Neuron (in vitro differentiated cells): ENCODE results near the gene RAB4A.

Experiments used
- H2AFZ ChIP-seq: one replicate; pipeline ENCODE4 v1.6.1; 2013; ENCODE audit warnings: low read depth, mild to moderate bottlenecking, inconsistent platforms, low read length, moderate library complexity
- H3K27me3 ChIP-seq: one replicate; pipeline ENCODE4 v1.6.1; 2013; ENCODE audit warnings: low read length; ENCODE audit not compliant: insufficient read depth
- H3K36me3 ChIP-seq: one replicate; pipeline ENCODE4 v1.6.1; 2013; ENCODE audit warnings: low read length; ENCODE audit not compliant: insufficient read depth
- H3K4me1 ChIP-seq: one replicate; pipeline ENCODE4 v1.6.1; 2013; ENCODE audit warnings: low read length; ENCODE audit not compliant: insufficient read depth
- H3K4me3 ChIP-seq: 2 replicates; pipeline ENCODE4 v1.5.1; 2013; ENCODE audit warnings: mild to moderate bottlenecking, low read length, moderate library complexity
- H3K9me3 ChIP-seq: one replicate; pipeline ENCODE4 v1.6.1; 2013; ENCODE audit warnings: low read length

The RAB4A gene, protein sequence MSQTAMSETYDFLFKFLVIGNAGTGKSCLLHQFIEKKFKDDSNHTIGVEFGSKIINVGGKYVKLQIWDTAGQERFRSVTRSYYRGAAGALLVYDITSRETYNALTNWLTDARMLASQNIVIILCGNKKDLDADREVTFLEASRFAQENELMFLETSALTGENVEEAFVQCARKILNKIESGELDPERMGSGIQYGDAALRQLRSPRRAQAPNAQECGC

DNA sequence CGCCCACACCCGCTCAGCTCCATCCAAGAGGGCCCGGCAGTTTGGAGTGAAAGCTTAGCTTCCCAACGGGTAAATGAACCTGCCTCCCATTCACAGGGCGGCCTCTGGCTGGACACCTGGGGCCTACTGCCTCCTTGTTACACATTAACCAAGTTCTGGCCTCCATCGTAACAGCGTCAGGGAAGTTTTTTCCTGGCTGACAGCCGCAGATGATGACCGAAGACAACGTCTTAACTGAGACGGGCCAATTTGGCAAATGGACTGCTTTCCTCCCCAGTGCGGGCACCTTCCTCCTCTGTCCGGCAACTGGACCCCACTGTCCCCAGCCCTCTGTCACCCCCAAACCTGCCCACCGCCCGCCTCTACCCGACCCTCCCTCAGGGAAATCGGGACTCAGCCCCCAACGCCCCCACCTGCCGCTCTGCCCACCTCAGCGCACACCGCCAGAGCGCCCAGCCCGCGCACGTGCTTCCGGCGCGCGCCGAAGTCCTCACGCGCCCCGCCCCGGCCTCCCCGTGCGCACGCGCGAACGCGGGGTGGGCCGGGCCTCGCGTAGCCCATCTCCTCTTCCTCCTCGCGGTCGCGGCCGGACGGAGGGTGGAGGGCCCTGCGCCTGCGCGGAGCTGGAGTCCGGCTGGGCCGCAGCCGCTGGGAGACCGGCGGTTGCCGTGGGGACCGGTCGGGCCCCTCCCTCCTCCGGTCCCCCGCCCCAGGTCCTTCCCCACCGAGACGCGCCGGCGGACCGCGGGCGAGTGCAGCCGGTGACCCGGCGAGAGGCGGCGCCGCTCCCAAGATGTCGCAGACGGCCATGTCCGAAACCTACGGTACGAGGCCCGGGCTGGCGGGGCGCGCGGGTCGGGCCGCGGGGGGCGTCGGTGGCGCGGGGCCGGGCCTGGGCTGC, at the start of gene RAB4A:
TSS of gene RAB4A (plus strand) at position 565 of the 901 bp plus-strand sequence. CDS start at position 794, 229 bp downstream.
- no peaks in the 10 kb centered on the region for H3K27me3 ChIP-seq
- peak within 1 kb of the TSS; percentile 96 for H2AFZ ChIP-seq
- H3K9me3 ChIP-seq: peaks cover 7% of the 10 kb centered on the region
- no peaks in the 10 kb centered on the region for H3K36me3 ChIP-seq
- peak within 1 kb of the TSS; percentile 100 for H3K4me3 ChIP-seq
- H3K4me1 ChIP-seq: peaks cover 24% of the 10 kb centered on the region

DNA sequence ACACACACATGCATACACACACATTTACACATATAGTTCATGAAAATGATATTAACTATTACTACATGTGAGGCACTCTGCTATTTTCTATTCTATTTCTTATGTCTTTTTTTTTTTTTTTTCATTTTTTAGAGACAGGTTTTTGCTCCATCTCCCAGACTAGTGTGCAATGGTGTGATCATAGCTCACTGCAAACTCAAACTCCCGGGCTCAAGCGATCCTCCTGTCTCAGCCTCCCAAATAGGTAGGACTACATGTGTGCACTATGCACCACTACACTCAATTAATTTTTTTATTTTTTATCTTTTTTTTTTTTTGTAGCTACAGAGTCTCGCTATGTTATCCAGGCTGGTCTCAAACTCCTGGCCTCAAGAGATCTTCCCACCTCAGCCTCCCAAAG, 48.8 kb upstream of the RAB4A start:
- Histone ChIP-seq H3K36me3 (no peaks in the 10 kb centered on the region), H3K27me3 (peaks cover 4% of the 10 kb centered on the region), H2AFZ (no peak overlapping the region), H3K9me3 (no peaks in the 10 kb centered on the region), H3K4me3 (no peak overlapping the region), H3K4me1 (no peaks in the 10 kb centered on the region)

- Histone ChIP-seq H3K36me3 (no peaks in the 10 kb centered on the region), H3K4me3 (no peak overlapping the region), H2AFZ (no peak overlapping the region), H3K4me1 (no peaks in the 10 kb centered on the region), H3K9me3 (no peaks in the 10 kb centered on the region), H3K27me3 (peaks cover 2% of the 10 kb centered on the region)
Measured at GRCh38 chr1:229223498-229223897, 47.4 kb upstream of the RAB4A start.

- Histone ChIP-seq H3K4me3 (no peak overlapping the region), H3K36me3 (no peaks in the 10 kb centered on the region), H3K27me3 (peaks cover 4% of the 10 kb centered on the region), H3K9me3 (no peaks in the 10 kb centered on the region), H2AFZ (no peak overlapping the region), H3K4me1 (peaks cover 3% of the 10 kb centered on the region)
Measured at GRCh38 chr1:229224308-229224707, 46.6 kb upstream of the RAB4A start.

DNA sequence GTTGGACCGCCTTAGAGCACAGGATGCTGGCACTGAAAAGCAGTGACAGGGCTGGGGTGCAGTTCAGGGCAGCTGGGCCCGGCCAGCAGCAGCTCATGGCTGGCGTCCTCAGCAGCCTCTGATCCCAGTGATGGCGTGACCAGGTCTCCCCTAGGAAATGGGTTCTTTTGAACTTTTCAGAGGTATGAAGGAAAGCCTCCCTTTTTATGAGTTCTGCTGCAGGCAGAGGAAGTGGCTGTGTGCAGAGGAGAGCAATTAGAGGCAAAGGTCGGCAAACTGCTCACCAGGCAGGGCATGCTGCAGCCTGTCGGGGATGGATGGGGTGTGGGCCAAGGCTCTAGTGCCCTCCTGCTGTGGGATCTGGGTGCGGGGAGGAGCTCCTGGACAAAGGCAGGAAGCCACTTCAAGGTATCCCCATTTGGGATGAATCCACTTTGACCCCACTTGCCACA, 45.6 kb upstream of the RAB4A start:
- Histone ChIP-seq H3K36me3 (no peaks in the 10 kb centered on the region), H3K9me3 (no peaks in the 10 kb centered on the region), H3K27me3 (peaks cover 10% of the 10 kb centered on the region), H2AFZ (no peak overlapping the region), H3K4me3 (no peak overlapping the region), H3K4me1 (peaks cover 13% of the 10 kb centered on the region)

- no peaks in the 10 kb centered on the region for H3K9me3 ChIP-seq
- peaks cover 10% of the 10 kb centered on the region for H3K27me3 ChIP-seq
- no peak overlapping the region for H3K4me3 ChIP-seq
- no peaks in the 10 kb centered on the region for H3K36me3 ChIP-seq
- no peak overlapping the region for H2AFZ ChIP-seq
- H3K4me1 ChIP-seq: peaks cover 28% of the 10 kb centered on the region
Measured at GRCh38 chr1:229226796-229227195, 44.1 kb upstream of the RAB4A start.

- H3K9me3 ChIP-seq: no peaks in the 10 kb centered on the region
- peaks cover 10% of the 10 kb centered on the region for H3K27me3 ChIP-seq
- H3K4me3 ChIP-seq: no peak overlapping the region
- H2AFZ ChIP-seq: peak overlapping the region; percentile 42
- no peaks in the 10 kb centered on the region for H3K36me3 ChIP-seq
- peaks cover 30% of the 10 kb centered on the region for H3K4me1 ChIP-seq
Measured at GRCh38 chr1:229227298-229227919, 43.5 kb upstream of the RAB4A start.

DNA sequence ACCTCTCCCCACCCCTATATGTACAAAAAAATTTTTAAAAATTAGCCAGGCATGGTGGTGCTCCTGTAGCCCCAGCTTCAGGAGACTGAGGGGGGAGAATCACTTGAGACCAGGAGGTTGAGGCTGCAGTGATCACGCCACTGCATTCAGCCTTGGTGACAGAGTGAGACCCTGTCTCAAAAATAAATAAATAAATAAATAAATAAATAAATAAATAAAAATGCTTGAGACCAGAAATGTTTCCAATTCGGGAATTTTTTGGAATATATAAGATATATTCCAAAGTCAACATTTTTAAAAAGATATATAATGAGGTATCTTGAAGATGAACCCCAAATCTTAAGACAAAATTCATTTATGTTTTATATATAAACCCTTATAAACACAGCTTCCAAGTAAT, 42.4 kb upstream of the RAB4A start:
- Histone ChIP-seq H2AFZ (no peak overlapping the region), H3K9me3 (no peaks in the 10 kb centered on the region), H3K27me3 (peaks cover 10% of the 10 kb centered on the region), H3K4me1 (peaks cover 30% of the 10 kb centered on the region), H3K36me3 (no peaks in the 10 kb centered on the region), H3K4me3 (no peak overlapping the region)

DNA sequence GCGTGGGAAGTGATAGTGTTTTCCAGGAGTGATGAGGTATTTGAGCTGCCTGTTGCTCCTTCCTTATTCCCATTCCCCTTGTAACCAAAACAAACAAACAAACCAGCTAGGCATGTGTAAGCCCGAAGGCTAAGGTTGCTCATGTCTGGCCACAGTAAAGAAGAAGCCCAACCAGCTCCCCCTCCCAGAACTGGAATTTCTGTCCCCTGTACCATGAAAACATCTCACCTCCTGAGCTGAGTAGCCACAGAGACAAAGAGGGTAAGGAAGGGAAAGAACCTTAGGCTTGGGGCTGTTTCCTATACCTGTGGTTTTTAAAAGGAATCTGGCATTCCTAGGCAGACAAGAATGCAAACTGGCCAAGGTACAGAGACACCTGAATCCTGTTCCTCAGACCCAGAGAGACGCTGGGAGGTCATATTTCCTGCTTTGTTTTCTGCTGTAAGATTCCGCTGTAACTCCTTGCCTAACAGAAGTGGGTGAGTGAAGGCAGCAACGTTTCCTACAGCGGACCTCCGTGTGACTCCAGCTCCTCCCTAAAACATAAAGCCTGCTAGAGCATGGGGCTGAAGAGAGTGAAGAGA, 41.7 kb upstream of the RAB4A start:
- Histone ChIP-seq H3K9me3 (no peaks in the 10 kb centered on the region), H3K4me3 (no peak overlapping the region), H3K36me3 (no peaks in the 10 kb centered on the region)

DNA sequence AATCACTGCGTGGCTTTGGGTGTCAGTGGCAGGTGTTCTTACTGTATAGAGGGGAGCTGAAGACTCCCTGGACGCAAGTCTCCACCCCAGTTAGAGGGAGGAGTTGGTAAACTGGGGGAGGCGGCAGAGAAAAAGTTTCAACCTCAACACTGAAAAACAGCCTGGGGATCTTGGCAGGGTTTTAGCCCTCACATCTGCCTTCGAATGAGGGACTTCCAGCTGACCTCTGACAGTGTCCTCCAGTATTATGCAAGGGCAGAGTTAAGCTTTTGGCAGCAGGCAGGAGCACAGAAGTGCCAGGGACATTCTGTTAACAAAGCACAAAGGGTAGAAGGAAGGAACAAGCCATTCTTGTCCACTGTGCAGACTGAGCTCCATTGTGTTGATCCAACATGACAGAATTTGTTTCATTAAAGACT, 41.2 kb upstream of the RAB4A start:
- H3K4me1 ChIP-seq: peaks cover 30% of the 10 kb centered on the region
- H3K27me3 ChIP-seq: peaks cover 10% of the 10 kb centered on the region
- no peak overlapping the region for H2AFZ ChIP-seq
- no peak overlapping the region for H3K4me3 ChIP-seq
- no peaks in the 10 kb centered on the region for H3K9me3 ChIP-seq
- no peaks in the 10 kb centered on the region for H3K36me3 ChIP-seq

More for the DNA sequence above, 41.7 kb upstream of the RAB4A start:
- H3K27me3 ChIP-seq: peaks cover 10% of the 10 kb centered on the region
- H2AFZ ChIP-seq: no peak overlapping the region
- peaks cover 30% of the 10 kb centered on the region for H3K4me1 ChIP-seq

- Histone ChIP-seq H3K36me3 (no peaks in the 10 kb centered on the region), H3K9me3 (no peaks in the 10 kb centered on the region), H3K27me3 (peaks cover 10% of the 10 kb centered on the region), H2AFZ (no peak overlapping the region), H3K4me3 (no peak overlapping the region), H3K4me1 (peaks cover 30% of the 10 kb centered on the region)
Measured at GRCh38 chr1:229230140-229230892, 40.6 kb upstream of the RAB4A start.
